HG03439 (cell line): ENCODE measurements around the gene SORD.
A peak's percentile ranks its signal among the peaks of the same experiment; 100 is the strongest.
"Not testable (repeated sequence)": the region's sequence is repeated elsewhere in the genome, so short reads cannot be mapped to it uniquely, and the experiment has no call there.

Experiments used
- ATAC-seq: cut with Tn5 transposase; IDR thresholded peaks from one replicate; pipeline ENCODE4 v1.9.1; 2021; ENCODE audit warnings: mild to moderate bottlenecking, moderate library complexity; ENCODE audit not compliant: unreplicated experiment

Gene SORD

GRCh38 chr15:45022871-45023658 lies at the start of gene SORD:
Gene SORD (plus strand): TSS chr15:45023195. CDS start chr15:45023284, 89 bp downstream.
- peak; percentile 89 for ATAC-seq

- ATAC-seq = not testable (repeated sequence)
Observed at GRCh38 chr15:44976183-44976582, 46.8 kb upstream of the SORD start.

DNA sequence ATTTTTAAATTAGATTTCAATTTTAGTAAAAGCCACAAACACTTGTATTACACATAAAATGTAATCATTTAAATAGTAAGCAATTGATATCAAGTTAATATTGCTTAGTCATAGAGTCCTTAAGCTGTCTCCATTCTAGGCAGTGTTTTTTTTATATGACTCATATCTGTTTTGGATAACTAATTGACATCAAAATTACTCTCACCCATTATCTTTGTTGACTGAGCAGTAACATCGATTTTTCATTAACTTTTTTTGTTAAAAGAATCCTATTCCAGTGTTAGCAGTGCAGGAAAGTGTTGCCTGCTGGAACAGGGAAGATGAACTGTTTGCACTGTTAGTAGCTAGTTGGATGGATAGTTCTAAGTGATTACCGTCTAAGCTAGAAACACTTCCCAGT lies 45.2 kb upstream of the SORD start:
- not testable (repeated sequence) for ATAC-seq

- not testable (repeated sequence) for ATAC-seq
Observed at GRCh38 chr15:44979617-44980339, 43.2 kb upstream of the SORD start.

GRCh38 chr15:44984144-44984543 lies 38.9 kb upstream of the SORD start:
- ATAC-seq = not testable (repeated sequence)

- not testable (repeated sequence) for ATAC-seq
Observed at GRCh38 chr15:44986346-44987055, 36.5 kb upstream of the SORD start.

DNA sequence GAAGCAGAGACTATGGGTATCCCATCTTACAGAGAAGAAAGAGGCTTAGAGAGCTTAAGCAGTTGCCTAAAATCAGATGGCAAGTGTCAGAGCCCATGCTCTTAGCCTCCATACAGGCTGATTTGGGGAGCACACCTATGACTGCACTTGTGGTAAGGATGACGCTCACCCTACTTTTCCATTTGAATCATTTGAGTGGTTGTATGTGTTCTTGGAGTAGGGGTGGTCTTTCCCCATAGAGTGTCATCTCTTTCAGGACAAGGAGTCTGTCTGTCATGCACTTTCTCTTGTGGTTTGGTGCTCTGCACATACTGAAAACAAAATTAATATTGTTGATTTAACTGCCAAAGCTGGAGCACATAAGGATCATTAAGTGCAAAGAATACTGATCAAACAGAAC lies 35.3 kb upstream of the SORD start:
- ATAC-seq = not testable (repeated sequence)

- not testable (repeated sequence) for ATAC-seq
Observed at GRCh38 chr15:44988184-44988869, 34.7 kb upstream of the SORD start.

DNA sequence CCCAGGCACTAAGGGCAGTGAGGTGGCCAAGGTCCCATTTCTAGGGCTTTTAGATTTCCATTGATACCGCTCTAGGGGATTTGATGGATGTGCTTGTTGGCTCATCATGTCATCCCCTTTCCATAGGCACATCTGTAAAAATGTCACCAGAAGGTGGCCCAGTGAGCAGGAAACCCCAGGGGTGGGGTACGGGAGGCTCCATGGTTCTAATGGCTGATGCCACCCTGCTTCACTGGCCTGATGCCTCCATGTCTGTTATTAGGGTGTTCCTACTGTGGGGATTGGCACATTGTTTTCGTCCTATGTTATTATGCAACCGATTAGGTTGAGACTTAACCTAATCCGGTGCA lies 34.1 kb upstream of the SORD start:
- ATAC-seq = not testable (repeated sequence)

GRCh38 chr15:44997632-44998031 lies 25.4 kb upstream of the SORD start:
- ATAC-seq = not testable (repeated sequence)

DNA sequence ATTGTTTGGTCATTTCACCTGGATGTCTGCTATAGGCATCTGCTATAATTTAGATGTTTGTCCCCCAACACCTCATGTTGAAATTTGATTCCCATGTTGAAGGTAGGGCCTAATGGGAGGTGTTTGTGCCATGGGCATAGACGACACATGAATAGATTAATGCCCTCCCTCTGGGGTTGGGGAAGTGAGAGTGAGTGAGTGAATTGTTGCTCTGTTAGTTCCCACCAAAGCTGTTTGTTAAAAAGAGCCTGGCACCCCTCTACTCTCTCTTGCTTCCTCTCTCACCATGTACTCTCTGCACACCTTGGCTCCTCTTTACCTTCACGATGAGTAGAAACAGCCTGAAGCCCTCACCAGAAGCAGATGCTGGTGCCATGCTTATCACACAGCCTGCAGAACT lies 23.9 kb upstream of the SORD start:
- ATAC-seq = no peak

- not testable (repeated sequence) for ATAC-seq
Observed at GRCh38 chr15:45001180-45001579, 21.8 kb upstream of the SORD start.

- not testable (repeated sequence) for ATAC-seq
Observed at GRCh38 chr15:45003731-45004410, 19.1 kb upstream of the SORD start.

DNA sequence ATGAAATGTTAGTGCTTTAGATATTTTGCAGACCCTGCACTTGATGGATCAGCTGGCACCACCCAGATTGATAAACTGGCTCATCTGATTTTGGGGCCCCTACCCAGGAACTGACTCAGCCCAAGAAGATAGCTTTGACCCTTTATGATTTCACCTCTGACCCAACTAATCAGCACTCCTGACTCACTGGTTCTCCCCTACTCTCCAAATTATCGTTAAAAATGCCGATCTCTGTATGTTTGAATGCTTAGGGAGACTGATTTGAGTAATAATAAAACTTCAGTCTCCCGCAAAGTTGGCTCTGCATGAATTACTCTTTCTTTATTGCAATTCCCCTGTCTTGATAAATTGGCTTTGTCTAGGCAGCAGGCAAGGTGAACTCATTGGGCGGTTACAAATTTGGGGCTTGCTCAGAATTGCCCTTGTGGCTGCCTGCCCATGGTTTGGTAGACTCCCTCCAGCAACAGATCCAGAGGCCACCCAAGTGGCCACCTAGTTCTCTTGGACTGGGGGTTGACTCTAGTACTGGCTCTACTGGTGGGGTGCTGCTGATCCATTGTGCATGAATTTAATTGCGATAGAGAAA lies 18.3 kb upstream of the SORD start:
- ATAC-seq = not testable (repeated sequence)

DNA sequence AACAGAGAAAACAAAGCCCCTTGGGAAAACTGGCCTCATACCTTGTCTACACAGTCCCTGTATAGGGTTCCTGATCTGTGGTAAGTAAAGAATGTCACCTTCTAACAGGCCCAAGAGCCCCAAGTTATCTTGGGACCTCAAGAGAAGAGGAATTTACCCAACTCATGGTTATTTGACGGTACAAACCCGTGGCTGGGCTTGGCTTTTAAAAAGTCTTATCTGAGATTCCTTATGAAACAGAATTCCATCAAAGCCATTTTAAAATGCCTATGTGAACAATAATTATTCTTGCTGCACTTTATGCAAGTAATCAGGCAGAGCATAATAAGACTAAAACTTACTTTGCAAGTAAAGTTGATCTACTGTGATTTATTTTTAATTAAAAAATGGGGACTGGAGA lies 13.9 kb upstream of the SORD start:
- no peak for ATAC-seq

GRCh38 chr15:45015114-45015513 lies 7.9 kb upstream of the SORD start:
- ATAC-seq = not testable (repeated sequence)

- not testable (repeated sequence) for ATAC-seq
Observed at GRCh38 chr15:45020222-45020900, 2.6 kb upstream of the SORD start.

- ATAC-seq = not testable (repeated sequence)
Observed at GRCh38 chr15:45020901-45021259, 2.1 kb upstream of the SORD start.

DNA sequence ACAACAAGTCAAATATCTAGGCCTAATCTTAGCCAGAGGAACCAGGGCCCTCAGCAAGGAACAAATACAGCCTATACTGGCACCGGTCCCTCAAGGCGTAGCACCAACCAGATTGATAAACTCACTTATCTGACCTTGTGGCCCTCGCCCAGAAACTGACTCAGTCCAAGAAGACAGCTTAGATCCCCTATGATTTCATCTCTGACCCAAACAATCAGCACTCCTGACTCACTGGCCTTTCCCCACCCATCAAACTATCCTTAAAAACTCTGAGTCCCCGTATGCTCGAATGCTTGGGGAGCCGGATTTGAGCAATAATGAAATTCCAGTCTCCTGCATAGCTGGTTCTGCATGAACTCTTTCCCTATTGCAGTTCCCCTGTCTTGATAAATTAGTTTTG lies 1.6 kb upstream of the SORD start:
- ATAC-seq = no peak
